H9 (cell line): Measurements from ENCODE around the gene SQSTM1. TPM values are rescaled to one million over a fixed set of nuclear protein-coding genes. Genes with fewer than 3 reads are reported as not detected.
A peak's percentile ranks its signal among the peaks of the same experiment; 100 is the strongest.

ENCODE experiments used
- DNase-seq: peaks from one replicate; pipeline ENCODE4 v3.0.0-alpha.2; 2017
- H2AFZ ChIP-seq: one replicate; pipeline ENCODE4 v1.6.1; 2013; ENCODE audit warnings: mild to moderate bottlenecking, low read length, control low read depth, moderate library complexity
- H2AK5ac ChIP-seq: 2 replicates; pipeline ENCODE4 v1.6.1; 2013; ENCODE audit warnings: low read length, control low read depth, mixed read lengths; ENCODE audit not compliant: insufficient read length
- H2BK120ac ChIP-seq: one replicate; pipeline ENCODE4 v1.6.1; 2013; ENCODE audit warnings: low read depth, mild to moderate bottlenecking, low read length, control low read depth, inconsistent platforms; ENCODE audit not compliant: poor library complexity, severe bottlenecking
- H2BK12ac ChIP-seq: 2 replicates; pipeline ENCODE4 v1.6.1; 2013; ENCODE audit warnings: low read length, control low read depth, mixed read lengths, low read depth; ENCODE audit not compliant: insufficient read length
- H2BK15ac ChIP-seq: 2 replicates; pipeline ENCODE4 v1.6.1; 2013; ENCODE audit warnings: low read depth, low read length, control low read depth
- H2BK20ac ChIP-seq: one replicate; pipeline ENCODE4 v1.6.1; 2013; ENCODE audit warnings: low read depth, mild to moderate bottlenecking, low read length, control low read depth, inconsistent platforms; ENCODE audit not compliant: poor library complexity, severe bottlenecking
- H2BK5ac ChIP-seq: 2 replicates; pipeline ENCODE4 v1.6.1; 2013; ENCODE audit warnings: low read length, control low read depth, mixed read lengths; ENCODE audit not compliant: insufficient read length
- H3K14ac ChIP-seq: 2 replicates; pipeline ENCODE4 v1.6.1; 2013; ENCODE audit warnings: low read length, control low read depth; ENCODE audit not compliant: insufficient read depth
- H3K18ac ChIP-seq: 2 replicates; pipeline ENCODE4 v1.6.1; 2013; ENCODE audit warnings: low read depth, mild to moderate bottlenecking, mixed read lengths, low read length, control low read depth; ENCODE audit not compliant: insufficient read length
- H3K23ac ChIP-seq: 2 replicates; pipeline ENCODE4 v1.6.1; 2013; ENCODE audit warnings: low read length, control low read depth, mixed read lengths, low read depth; ENCODE audit not compliant: insufficient read length
- H3K23me2 ChIP-seq: 2 replicates; pipeline ENCODE4 v1.6.1; 2013; ENCODE audit warnings: low read depth, mild to moderate bottlenecking, mixed read lengths, low read length, control low read depth; ENCODE audit not compliant: insufficient read length, poor library complexity, severe bottlenecking
- H3K27ac ChIP-seq: 2 replicates; pipeline ENCODE4 v1.5.1; 2013; ENCODE audit warnings: low read length, control low read depth, mixed read lengths, low read depth; ENCODE audit not compliant: insufficient read length
- H3K27me3 ChIP-seq: 2 replicates; pipeline ENCODE4 v1.6.1; 2013; ENCODE audit warnings: low read length, control low read depth, inconsistent platforms; ENCODE audit not compliant: insufficient read depth
- H3K4ac ChIP-seq: 2 replicates; pipeline ENCODE4 v1.6.1; 2013; ENCODE audit warnings: low read depth, mild to moderate bottlenecking, control low read depth, inconsistent platforms, low read length, moderate library complexity
- H3K4me1 ChIP-seq: 2 replicates; pipeline ENCODE4 v1.6.1; 2013; ENCODE audit warnings: low read length, control low read depth, inconsistent platforms; ENCODE audit not compliant: insufficient read depth
- H3K4me2 ChIP-seq: 2 replicates; pipeline ENCODE4 v1.6.1; 2013; ENCODE audit warnings: low read length, control low read depth, mixed read lengths; ENCODE audit not compliant: insufficient read length, insufficient read depth
- H3K56ac ChIP-seq: 2 replicates; pipeline ENCODE4 v1.6.1; 2013; ENCODE audit warnings: low read depth, mild to moderate bottlenecking, mixed read lengths, low read length, control low read depth; ENCODE audit not compliant: insufficient read length
- H3K79me1 ChIP-seq: 2 replicates; pipeline ENCODE4 v1.6.1; 2013; ENCODE audit warnings: low read depth, mild to moderate bottlenecking, moderate library complexity, low read length, control low read depth, inconsistent platforms; ENCODE audit not compliant: insufficient read depth, poor library complexity, severe bottlenecking
- H3K79me2 ChIP-seq: 2 replicates; pipeline ENCODE4 v1.6.1; 2013; ENCODE audit warnings: low read length, control low read depth, inconsistent platforms; ENCODE audit not compliant: insufficient read depth
- H3K9ac ChIP-seq: 2 replicates; pipeline ENCODE4 v1.6.1; 2013; ENCODE audit warnings: low read length, control low read depth, mixed read lengths; ENCODE audit not compliant: insufficient read length; ENCODE audit errors: extremely low read depth
- H3K9me3 ChIP-seq: one replicate; pipeline ENCODE4 v1.6.1; 2013; ENCODE audit warnings: low read depth, low read length, inconsistent platforms; ENCODE audit not compliant: control insufficient read depth
- H3T11ph ChIP-seq: one replicate; pipeline ENCODE4 v1.6.1; 2013; ENCODE audit warnings: mild to moderate bottlenecking, low read length, control low read depth, inconsistent platforms
- H4K20me1 ChIP-seq: one replicate; pipeline ENCODE4 v1.6.1; 2013; ENCODE audit not compliant: control insufficient read depth, insufficient read length, insufficient read depth
- H4K5ac ChIP-seq: 2 replicates; pipeline ENCODE4 v1.6.1; 2013; ENCODE audit warnings: low read depth, mild to moderate bottlenecking, mixed read lengths, low read length, control low read depth; ENCODE audit not compliant: insufficient read length
- H4K8ac ChIP-seq: replicated peaks from 2 replicates; pipeline ENCODE4 v1.6.1; 2013; ENCODE audit warnings: low read length, control low read depth, mixed read lengths, low read depth; ENCODE audit not compliant: insufficient read length
- H4K91ac ChIP-seq: 2 replicates; pipeline ENCODE4 v1.6.1; 2013; ENCODE audit warnings: low read depth, mild to moderate bottlenecking, moderate library complexity, mixed read lengths, low read length, control low read depth; ENCODE audit not compliant: insufficient read length
- H3K27ac Mint-ChIP-seq, 3 experiments: 2 replicates in 2 of 3; 3 replicates in 1 of 3; pipeline ENCODE4 v1.8.0; 2020 to 2021; ENCODE audit warnings: mixed read lengths in 3 of 3, mild to moderate bottlenecking in 1 of 3, moderate library complexity in 1 of 3
- H3K27me3 Mint-ChIP-seq: 2 replicates; pipeline ENCODE4 v1.8.0; 2021; ENCODE audit warnings: low read depth, mild to moderate bottlenecking, moderate library complexity, mixed read lengths
- H3K36me3 Mint-ChIP-seq, 3 experiments: 2 replicates in 2 of 3; 3 replicates in 1 of 3; pipeline ENCODE4 v1.8.0; 2020 to 2021; ENCODE audit warnings: low read depth in 3 of 3, mixed read lengths in 3 of 3; ENCODE audit not compliant: insufficient read depth in 1 of 3
- H3K4me1 Mint-ChIP-seq, 2 experiments: 2 replicates each; pipeline ENCODE4 v1.8.0; 2020; ENCODE audit warnings: mixed read lengths in 2 of 2
- H3K4me3 Mint-ChIP-seq, 2 experiments: 2 replicates in 1 of 2; 3 replicates in 1 of 2; pipeline ENCODE4 v1.8.0; 2020 to 2021; ENCODE audit warnings: mild to moderate bottlenecking in 2 of 2, mixed read lengths in 2 of 2, moderate library complexity in 1 of 2
- H3K9me3 Mint-ChIP-seq, 2 experiments: 2 replicates in 1 of 2; 3 replicates in 1 of 2; pipeline ENCODE4 v1.8.0; 2020; ENCODE audit warnings: mild to moderate bottlenecking in 2 of 2, mixed read lengths in 2 of 2, moderate library complexity in 1 of 2
- CTCF ChIP-seq: fragments of 200-600 bp; sonication (generic); conservative IDR thresholded peaks from 3 replicates; pipeline ENCODE4 v1.8.0; 2021; ENCODE audit warnings: antibody characterized with exemption, mild to moderate bottlenecking
- WGBS: extraction: QIAGEN DNeasy Blood & Tissue Kit; methylation state at CpG from one replicate; pipeline ENCODE4 v1.1.7; 2013; ENCODE audit warnings: missing lambda C conversion rate, low lambda C conversion rate, mixed read lengths; ENCODE audit not compliant: insufficient read length; ENCODE audit errors: extremely low coverage; 5-methylcytosine and 5-hydroxymethylcytosine counted together
- total RNA-seq: library from RNA; stranded (reverse); gene quantifications from 2 replicates; pipeline ENCODE4 v1.2.1, GENCODE V29; 2021

SQSTM1 gene
- total RNA-seq, 1 experiment from 2014 or later = 144 TPM

- no peaks in the 10 kb centered on the region for H3K79me1 ChIP-seq
- H3K23me2 ChIP-seq = no peaks in the 10 kb centered on the region
- no peak overlapping the region; the same call in 1 of the 2 replicates for H3K14ac ChIP-seq
- H4K5ac ChIP-seq = no peak overlapping the region
- H3K27me3 ChIP-seq = no peaks in the 10 kb centered on the region
- H3K18ac ChIP-seq = no peak overlapping the region
- Mint-ChIP-seq H3K27ac (peak overlapping the region in 1 of 3 experiments; percentile 84; a peak in 2 of 7 replicates), H3K4me1 (peaks cover 9 to 23% of the 10 kb centered on the region in 2 experiments), H3K4me3 (no peak overlapping the region), H3K36me3 (peaks cover 8 to 43% (median 41%) of the 10 kb centered on the region in 3 experiments; a peak in 6 of 7 replicates), H3K9me3 (no peaks in the 10 kb centered on the region), H3K27me3 (peaks cover 1% of the 10 kb centered on the region; the same call in 1 of the 2 replicates)
- H2BK120ac ChIP-seq = no peak overlapping the region
- H3T11ph ChIP-seq = no peak overlapping the region
- DNase-seq = peak; percentile 52
- H2BK12ac ChIP-seq = no peak overlapping the region
- no peak; the same call in 2 of the 3 replicates for TF ChIP-seq CTCF
- H3K23ac ChIP-seq = no peak overlapping the region
- no peak overlapping the region for H3K4me2 ChIP-seq
- no CpG with 5 or more reads among the region's 16 CpGs for WGBS
- no peak overlapping the region for H3K4ac ChIP-seq
- H2BK20ac ChIP-seq = no peak overlapping the region
- H4K91ac ChIP-seq = no peak overlapping the region
- no peaks in the 10 kb centered on the region for H3K9me3 ChIP-seq
- H3K9ac ChIP-seq = no peak overlapping the region
- H3K4me1 ChIP-seq = no peaks in the 10 kb centered on the region
- H3K79me2 ChIP-seq = no peaks in the 10 kb centered on the region
- H2BK5ac ChIP-seq = no peak overlapping the region
- H2BK15ac ChIP-seq = no peak overlapping the region
- H4K8ac ChIP-seq = no peak overlapping the region
- no peak overlapping the region for H3K27ac ChIP-seq
- H2AFZ ChIP-seq = no peak overlapping the region
- H3K56ac ChIP-seq = no peak overlapping the region
- H2AK5ac ChIP-seq = no peak overlapping the region
- H4K20me1 ChIP-seq = no peaks in the 10 kb centered on the region
Measured at GRCh38 chr5:179869641-179870402, 49.1 kb downstream of the SQSTM1 start.
